ENCODE data around the gene SH3PXD2B.

Gene SH3PXD2B

DNA sequence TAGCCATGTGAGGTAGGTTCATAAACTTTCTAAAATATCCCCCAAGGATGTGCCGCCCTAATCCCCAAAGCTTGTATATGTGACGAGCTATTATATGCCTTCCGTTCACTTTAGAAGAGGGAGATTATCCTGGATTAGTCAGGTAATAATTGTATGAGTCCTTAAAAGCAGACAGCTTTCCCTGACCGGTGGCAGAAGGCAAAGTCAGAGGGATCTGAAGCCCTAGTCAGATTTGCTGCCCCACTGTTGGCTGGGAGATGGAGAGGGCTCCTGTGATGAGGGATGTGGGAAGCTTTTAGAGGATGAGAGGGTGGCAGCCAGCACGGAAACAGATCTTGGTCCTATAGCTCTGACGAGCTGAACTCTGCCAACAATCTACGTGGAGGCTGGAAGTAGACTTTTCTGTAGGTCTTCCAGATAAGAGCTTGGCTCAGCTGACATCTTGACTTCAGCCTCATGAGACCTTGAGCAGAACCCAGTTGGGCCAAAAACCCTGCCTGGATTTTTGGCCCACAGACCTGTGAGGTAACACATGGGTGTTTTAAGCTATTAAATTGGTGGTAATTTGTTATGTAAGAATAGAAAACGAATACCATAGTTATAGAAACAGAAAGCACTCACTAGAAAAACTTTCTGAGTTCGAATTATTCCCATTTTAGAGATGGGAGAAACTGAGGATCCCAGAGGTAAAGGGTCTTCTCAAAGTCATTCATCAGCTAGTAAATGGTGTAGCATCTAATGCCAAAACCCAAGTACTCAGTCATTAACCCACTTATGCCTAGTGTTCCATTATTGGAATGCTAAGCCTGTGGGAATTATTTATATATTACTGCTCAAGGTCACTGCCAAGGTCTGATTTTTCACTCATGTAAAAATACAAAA, 48.9 kb downstream of the SH3PXD2B start:
- TF ChIP-seq GATA3 (IDR thresholded peaks at IDR 0.05; ENCODE audit: low read depth, low read length) (no peak), GATA2 (IDR thresholded peaks at IDR 0.05; ENCODE audit: low read depth, low read length) (no peak)

- no peak for TF ChIP-seq GATA2 (IDR thresholded peaks at IDR 0.05; ENCODE audit: low read depth, low read length)
Measured at GRCh38 chr5:172404746-172405145, 49.6 kb downstream of the SH3PXD2B start.

DNA sequence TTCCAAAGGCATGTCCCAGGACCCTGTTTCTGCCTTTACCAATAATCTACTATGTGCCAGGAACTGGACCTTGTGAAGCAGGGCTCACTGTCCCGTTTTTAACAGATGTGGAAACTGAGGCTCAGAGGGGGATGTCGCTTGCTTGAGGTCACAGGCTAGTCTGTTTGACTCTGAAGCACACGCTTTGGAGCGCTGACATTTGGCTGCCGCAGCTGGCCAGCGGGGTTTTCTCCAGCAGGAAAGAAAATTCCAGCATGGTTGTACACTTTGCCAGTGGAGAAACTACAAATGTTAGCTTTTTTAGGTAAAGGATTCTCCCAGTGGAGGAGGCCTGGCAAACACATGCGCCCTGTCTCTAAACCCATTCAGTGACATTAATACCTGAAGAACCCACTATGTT, 50.5 kb downstream of the SH3PXD2B start:
- no peak for TF ChIP-seq GATA2 (IDR thresholded peaks at IDR 0.05; ENCODE audit: low read depth, low read length)

GRCh38 chr5:172403189-172403796, 51.0 kb downstream of the SH3PXD2B start:
- TF ChIP-seq GATA3 (IDR thresholded peaks at IDR 0.05; ENCODE audit: low read depth, low read length): no peak
- no peak for TF ChIP-seq GATA2 (IDR thresholded peaks at IDR 0.05; ENCODE audit: low read depth, low read length)

GRCh38 chr5:172402531-172403188, 51.7 kb downstream of the SH3PXD2B start:
- TF ChIP-seq GATA3 (IDR thresholded peaks at IDR 0.05; ENCODE audit: low read depth, low read length) (no peak), GATA2 (IDR thresholded peaks at IDR 0.05; ENCODE audit: low read depth, low read length) (no peak)

DNA sequence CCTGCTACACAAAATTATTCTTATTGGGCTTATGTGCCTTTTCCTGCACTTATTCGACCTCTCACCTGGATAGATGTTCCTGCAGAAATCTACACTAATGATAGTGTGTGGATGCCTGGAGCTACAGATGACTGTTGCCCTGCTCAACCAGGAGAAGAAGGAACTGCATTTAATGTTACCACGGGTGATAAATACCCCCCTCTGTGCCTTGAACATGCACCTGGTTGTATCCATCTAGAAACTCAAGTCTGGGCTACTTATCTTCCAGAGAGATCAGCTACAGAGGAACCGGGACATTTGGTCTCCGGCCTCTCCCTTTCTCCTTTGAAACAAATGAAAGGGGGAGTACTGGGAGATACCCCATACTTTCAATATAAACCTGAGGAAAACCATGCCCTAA, 54.5 kb downstream of the SH3PXD2B start:
- TF ChIP-seq GATA2 (IDR thresholded peaks at IDR 0.05; ENCODE audit: low read depth, low read length) (peak; percentile 16; the same call in 1 of the 2 replicates), GATA3 (IDR thresholded peaks at IDR 0.05; ENCODE audit: low read depth, low read length) (no peak)

DNA sequence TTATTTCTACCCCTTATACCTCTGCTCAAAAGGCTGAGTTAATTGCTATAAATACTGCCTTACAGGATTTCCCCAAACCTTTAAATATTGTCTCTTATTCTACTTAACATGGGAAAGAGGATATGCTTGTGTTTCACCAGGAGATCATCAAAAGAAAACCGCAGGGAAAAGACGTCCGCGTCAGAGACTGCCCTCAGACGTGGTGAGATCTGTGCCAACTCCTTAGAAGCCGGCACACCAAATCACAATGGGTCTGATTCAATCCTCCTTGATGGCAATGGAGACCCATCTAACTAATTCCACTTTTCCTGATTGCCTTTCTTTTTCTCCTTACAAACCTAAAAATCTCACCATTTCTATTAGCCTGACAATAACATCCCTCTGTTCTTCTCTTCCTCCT, 55.0 kb downstream of the SH3PXD2B start:
- TF ChIP-seq GATA2 (IDR thresholded peaks at IDR 0.05; ENCODE audit: low read depth, low read length) (no peak), GATA3 (IDR thresholded peaks at IDR 0.05; ENCODE audit: low read depth, low read length) (no peak)

GRCh38 chr5:172396220-172396619, 58.1 kb downstream of the SH3PXD2B start:
- TF ChIP-seq GATA3 (IDR thresholded peaks at IDR 0.05; ENCODE audit: low read depth, low read length) (no peak), GATA2 (IDR thresholded peaks at IDR 0.05; ENCODE audit: low read depth, low read length) (no peak)

GRCh38 chr5:172395483-172395882, 58.8 kb downstream of the SH3PXD2B start:
- TF ChIP-seq GATA2 (IDR thresholded peaks at IDR 0.05; ENCODE audit: low read depth, low read length): no peak
- no peak for TF ChIP-seq GATA3 (IDR thresholded peaks at IDR 0.05; ENCODE audit: low read depth, low read length)

- TF ChIP-seq GATA3 (IDR thresholded peaks at IDR 0.05; ENCODE audit: low read depth, low read length) (no peak), GATA2 (IDR thresholded peaks at IDR 0.05; ENCODE audit: low read depth, low read length) (no peak)
Measured at GRCh38 chr5:172389578-172390112, 64.7 kb downstream of the SH3PXD2B start.

GRCh38 chr5:172388246-172388733, 66.0 kb downstream of the SH3PXD2B start:
- no peak for TF ChIP-seq GATA2 (IDR thresholded peaks at IDR 0.05; ENCODE audit: low read depth, low read length)
- no peak for TF ChIP-seq GATA3 (IDR thresholded peaks at IDR 0.05; ENCODE audit: low read depth, low read length)

- TF ChIP-seq GATA3 (IDR thresholded peaks at IDR 0.05; ENCODE audit: low read depth, low read length) (no peak), GATA2 (IDR thresholded peaks at IDR 0.05; ENCODE audit: low read depth, low read length) (no peak)
Measured at GRCh38 chr5:172385707-172386106, 68.6 kb downstream of the SH3PXD2B start.

- TF ChIP-seq GATA3 (IDR thresholded peaks at IDR 0.05; ENCODE audit: low read depth, low read length): no peak
Measured at GRCh38 chr5:172385010-172385563, 69.2 kb downstream of the SH3PXD2B start.

- TF ChIP-seq GATA3 (IDR thresholded peaks at IDR 0.05; ENCODE audit: low read depth, low read length) (no peak), GATA2 (IDR thresholded peaks at IDR 0.05; ENCODE audit: low read depth, low read length) (no peak)
Measured at GRCh38 chr5:172383191-172383802, 71.0 kb downstream of the SH3PXD2B start.

Data from SH-SY5Y (cell line).